Panc1 (cell line): ENCODE data around the gene KIAA0930. TPM values are rescaled to one million over a fixed set of nuclear protein-coding genes. Genes with fewer than 3 reads are reported as not detected.
A peak's percentile ranks its signal among the peaks of the same experiment; 100 is the strongest.

Experiments used
- ATAC-seq: fragments of 200-7000 bp; cut with Tn5 transposase; 2 replicates; pipeline ENCODE4 v1.9.1; 2020; ENCODE audit warnings: mild to moderate bottlenecking, moderate library complexity
- BruUV-seq: library from RNA; stranded (reverse); fragments of 400-500 nt; replicated peaks from 2 replicates; lab custom pipeline; 2021; lab: Mats Ljungman, UMichigan
- CTCF ChIA-PET: fragments of 300-600 bp; sonication (Branson Sonifier 250); formaldehyde crosslinking; loops from one replicate; lab custom pipeline; 2022; ENCODE audit warnings: antibody characterized with exemption; lab: Charles Lee
- POLR2A ChIA-PET: fragments of 300-600 bp; sonication (Branson Sonifier 250); formaldehyde crosslinking; loops from one replicate; lab custom pipeline; 2022; ENCODE audit warnings: antibody characterized with exemption; lab: Charles Lee
- DNase-seq: peaks from one replicate; pipeline ENCODE4 v3.0.0-alpha.2; 2010; ENCODE audit warnings: low read depth, low spot score
- H3K27ac ChIP-seq: 2 replicates; pipeline ENCODE4 v1.5.1; 2011; ENCODE audit warnings: mild to moderate bottlenecking, low read length, inconsistent platforms
- H3K27me3 ChIP-seq: fragments of 200-500 bp; sonication (Bioruptor generic); 2 replicates; pipeline ENCODE4 v1.6.0; 2014; ENCODE audit warnings: low read length, inconsistent platforms; ENCODE audit not compliant: control insufficient read depth, insufficient read depth
- H3K36me3 ChIP-seq: fragments of 200-500 bp; sonication (Bioruptor generic); 2 replicates; pipeline ENCODE4 v1.5.1; 2014; ENCODE audit warnings: inconsistent platforms, mild to moderate bottlenecking, low read length, moderate library complexity; ENCODE audit not compliant: control insufficient read depth, insufficient read depth
- H3K4me1 ChIP-seq: 2 replicates; pipeline ENCODE4 v1.5.1; 2011; ENCODE audit warnings: inconsistent platforms, mild to moderate bottlenecking, low read length, moderate library complexity; ENCODE audit not compliant: control insufficient read depth, insufficient read depth
- H3K4me3 ChIP-seq, 2 experiments: 2 replicates each; pipeline ENCODE4 v1.5.1; 2011 to 2012; ENCODE audit warnings: low read depth in 2 of 2, low read length in 2 of 2, mild to moderate bottlenecking in 2 of 2, inconsistent platforms in 1 of 2, moderate library complexity in 1 of 2
- H3K9me3 ChIP-seq: fragments of 200-500 bp; sonication (Bioruptor generic); 2 replicates; pipeline ENCODE4 v1.5.1; 2014; ENCODE audit warnings: low read depth, mild to moderate bottlenecking, inconsistent platforms, low read length, moderate library complexity; ENCODE audit not compliant: control insufficient read depth, insufficient read depth
- POLR2AphosphoS5 ChIP-seq: IDR thresholded peaks from 2 replicates; pipeline ENCODE4 v1.6.1; 2012; ENCODE audit warnings: mild to moderate bottlenecking, low read depth, low read length, moderate library complexity
- REST ChIP-seq, 2 experiments: IDR thresholded peaks; 2 replicates each; pipeline ENCODE4 v1.6.1; 2011 to 2012; ENCODE audit warnings: low read depth in 2 of 2, control low read depth in 1 of 2, low read length in 1 of 2, mild to moderate bottlenecking in 1 of 2, moderate library complexity in 1 of 2; ENCODE audit not compliant: insufficient read depth in 1 of 2
- SIN3A ChIP-seq: IDR thresholded peaks from 2 replicates; pipeline ENCODE4 v1.6.1; 2012; ENCODE audit warnings: low read depth, mild to moderate bottlenecking, low read length, moderate library complexity, borderline replicate concordance; ENCODE audit not compliant: insufficient read depth
- TCF7L2 ChIP-seq: IDR thresholded peaks from 2 replicates; pipeline ENCODE4 v1.6.1; 2011; ENCODE audit warnings: mild to moderate bottlenecking, low read depth, low read length, inconsistent platforms
- in situ Hi-C: cut with HindIII; loops from 2 replicates; pipeline ENCODE4 v1.10.0; 2016; ENCODE audit warnings: low sequenced_read_pairs, low pct_unique_long_range_greater_than_20kb
- intact Hi-C: fragments of 100-400 bp; cut with micrococcal nuclease; formaldehyde crosslinking; loops from one replicate; pipeline ENCODE4 v1.10.0; 2022; ENCODE audit not compliant: unreplicated experiment
- total RNA-seq: library from RNA; stranded (reverse); gene quantifications from one replicate; pipeline ENCODE4 v1.2.1, GENCODE V29; 2021; ENCODE audit not compliant: unreplicated experiment
- TF ChIP-seq, protein P1 (sequence below): fragments of 450-650 bp; IDR thresholded peaks from 2 replicates; pipeline ENCODE4 v1.5.1; 2017; ENCODE audit warnings: mild to moderate bottlenecking

KIAA0930 gene
- total RNA-seq, 1 experiment from 2014 or later, result 42.5 TPM

- Histone ChIP-seq H3K36me3 (peaks cover 15% of the 10 kb centered on the region), H3K27ac (peak within 1 kb of the TSS; percentile 91), H3K9me3 (no peaks in the 10 kb centered on the region), H3K4me3 (peak within 1 kb of the TSS; percentile 80 to 90), H3K4me1 (peaks cover 18% of the 10 kb centered on the region), H3K27me3 (no peaks in the 10 kb centered on the region)
- no TSS peak for BruUV-seq
- in situ Hi-C loops (no loop called here), intact Hi-C loops (no loop called here)
- ChIA-PET POLR2A (interaction anchor here (0.5 kb wide), 1 partner anchor 1719 kb away, joined by 3 read pairs; no protein-coding TSS in a partner anchor), CTCF (interaction anchor here (0.6 kb wide), 1 partner anchor 367 kb away, joined by 3 read pairs; no protein-coding TSS in a partner anchor)
- ATAC-seq (peak; percentile 93), DNase-seq (peak; percentile 74)
- TF ChIP-seq, protein P1, sequence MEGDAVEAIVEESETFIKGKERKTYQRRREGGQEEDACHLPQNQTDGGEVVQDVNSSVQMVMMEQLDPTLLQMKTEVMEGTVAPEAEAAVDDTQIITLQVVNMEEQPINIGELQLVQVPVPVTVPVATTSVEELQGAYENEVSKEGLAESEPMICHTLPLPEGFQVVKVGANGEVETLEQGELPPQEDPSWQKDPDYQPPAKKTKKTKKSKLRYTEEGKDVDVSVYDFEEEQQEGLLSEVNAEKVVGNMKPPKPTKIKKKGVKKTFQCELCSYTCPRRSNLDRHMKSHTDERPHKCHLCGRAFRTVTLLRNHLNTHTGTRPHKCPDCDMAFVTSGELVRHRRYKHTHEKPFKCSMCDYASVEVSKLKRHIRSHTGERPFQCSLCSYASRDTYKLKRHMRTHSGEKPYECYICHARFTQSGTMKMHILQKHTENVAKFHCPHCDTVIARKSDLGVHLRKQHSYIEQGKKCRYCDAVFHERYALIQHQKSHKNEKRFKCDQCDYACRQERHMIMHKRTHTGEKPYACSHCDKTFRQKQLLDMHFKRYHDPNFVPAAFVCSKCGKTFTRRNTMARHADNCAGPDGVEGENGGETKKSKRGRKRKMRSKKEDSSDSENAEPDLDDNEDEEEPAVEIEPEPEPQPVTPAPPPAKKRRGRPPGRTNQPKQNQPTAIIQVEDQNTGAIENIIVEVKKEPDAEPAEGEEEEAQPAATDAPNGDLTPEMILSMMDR, result no peak
- TF ChIP-seq SIN3A (no peak), REST (IDR thresholded peaks at IDR 0.05; ENCODE audit: insufficient read depth in 1 of 2, low read depth in 2 of 2, low read length in 1 of 2) (no peak), TCF7L2 (peak; percentile 88), POLR2AphosphoS5 (peak; percentile 66)
These were observed 77.0 kb downstream of the KIAA0930 start, which contains the start of gene NUP50 for GRCh38 chr22:45163451-45164269. NUP50 (plus strand) TSS chr22:45163925; CDS start chr22:45168178, 4,253 bp downstream.

DNA sequence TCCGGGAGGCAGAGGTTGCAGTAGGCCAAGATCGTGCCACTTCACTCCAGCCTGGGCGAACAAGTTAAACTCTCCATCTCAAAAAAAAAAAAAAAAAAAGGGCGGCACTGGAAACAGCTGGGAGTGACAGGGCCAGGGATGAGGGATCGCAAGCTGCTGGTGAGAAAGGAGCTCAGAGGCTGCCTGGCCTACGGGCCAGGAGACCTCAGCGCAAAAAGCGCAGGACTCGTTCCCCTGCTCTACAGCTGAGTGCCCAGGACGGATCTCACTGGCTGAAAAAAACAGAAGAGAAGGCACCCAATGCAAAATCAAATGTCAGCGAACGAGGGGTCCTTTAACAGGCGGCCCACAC is 77.6 kb downstream of the KIAA0930 start:
- Histone ChIP-seq H3K4me1 (peaks cover 18% of the 10 kb centered on the region), H3K27me3 (no peaks in the 10 kb centered on the region), H3K9me3 (no peaks in the 10 kb centered on the region), H3K36me3 (peaks cover 9% of the 10 kb centered on the region), H3K4me3 (peak overlapping the region; percentile 80 to 90), H3K27ac (peak overlapping the region; percentile 91)
- intact Hi-C loops, result no loop called here
- DNase-seq (no peak), ATAC-seq (peak; percentile 29)
- BruUV-seq, result no TSS peak
- ChIA-PET POLR2A (interaction anchor here (0.5 kb wide), 1 partner anchor 1719 kb away, joined by 3 read pairs; no protein-coding TSS in a partner anchor), CTCF (no interaction called here)
- TF ChIP-seq REST (IDR thresholded peaks at IDR 0.05; ENCODE audit: insufficient read depth in 1 of 2, low read depth in 2 of 2, low read length in 1 of 2) (no peak), TCF7L2 (no peak), SIN3A (no peak), POLR2AphosphoS5 (no peak; the same call in 1 of the 2 replicates)
- TF ChIP-seq, protein P1, result no peak
- in situ Hi-C loops, result no loop called here
